ENCODE results near the gene THADA. TPM values are rescaled to one million over a fixed set of nuclear protein-coding genes. Genes with fewer than 3 reads are reported as not detected.

The THADA gene
- polyA plus RNA-seq, 1 experiment: 21.6 TPM

- ChIA-PET POLR2A (no interaction called here), CTCF (interaction anchor here (1.1 kb wide), 1 partner anchor 82 kb away, joined by 3 read pairs; no protein-coding TSS in a partner anchor)
- Histone ChIP-seq H3K36me3 (ENCODE audit: control insufficient read depth, insufficient read depth, low read length) (no peaks in the 10 kb centered on the region), H3K27me3 (ENCODE audit: control insufficient read depth, insufficient read depth, low read length) (no peaks in the 10 kb centered on the region), H3K4me3 (ENCODE audit: low read depth, low read length) (no peak overlapping the region)
- TF ChIP-seq CTCF (IDR thresholded peaks at IDR 0.05; ENCODE audit: insufficient read depth, low read depth, low read length): no peak
- no peak for DNase-seq (ENCODE audit: low read depth)
Measured at GRCh38 chr2:43402452-43402937, 193.3 kb downstream of the THADA start.

DNA sequence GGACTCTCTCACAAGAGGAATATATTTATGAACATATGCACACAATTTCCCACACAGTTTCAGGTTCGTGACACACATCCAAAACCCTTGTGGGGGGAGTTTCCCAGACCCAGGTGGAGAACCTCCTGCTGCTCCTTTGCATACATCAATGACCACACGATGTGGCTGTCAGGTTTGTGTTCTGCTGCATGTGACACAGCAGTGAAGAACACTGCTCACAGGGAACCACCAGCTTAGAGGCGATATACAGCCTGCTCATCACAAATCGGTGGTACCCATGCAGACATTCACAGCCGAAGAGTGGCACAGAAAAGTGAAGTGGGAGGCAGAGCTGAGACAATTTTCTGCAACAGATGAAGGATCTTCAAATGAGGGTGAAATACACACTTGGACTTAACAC, 193.8 kb downstream of the THADA start:
- TF ChIP-seq CTCF (IDR thresholded peaks at IDR 0.05; ENCODE audit: insufficient read depth, low read depth, low read length): no peak
- no peak overlapping the region for H3K4me3 ChIP-seq (ENCODE audit: low read depth, low read length)
- no peaks in the 10 kb centered on the region for H3K27me3 ChIP-seq (ENCODE audit: control insufficient read depth, insufficient read depth, low read length)
- POLR2A ChIA-PET: no interaction called here
- CTCF ChIA-PET: interaction anchor here (1.1 kb wide), 1 partner anchor 83 kb away, joined by 3 read pairs; no protein-coding TSS in a partner anchor
- H3K36me3 ChIP-seq (ENCODE audit: control insufficient read depth, insufficient read depth, low read length): 0 out of 2 replicates have a peak, but pooled peaks cover under 1% of the 10 kb centered on the region
- DNase-seq (ENCODE audit: low read depth): no peak

GRCh38 chr2:43400508-43400907, 195.3 kb downstream of the THADA start:
- no peaks in the 10 kb centered on the region for H3K27me3 ChIP-seq (ENCODE audit: control insufficient read depth, insufficient read depth, low read length)
- CTCF ChIA-PET: no interaction called here
- H3K4me3 ChIP-seq (ENCODE audit: low read depth, low read length): no peak overlapping the region
- no peak for DNase-seq (ENCODE audit: low read depth)
- TF ChIP-seq CTCF (IDR thresholded peaks at IDR 0.05; ENCODE audit: insufficient read depth, low read depth, low read length): no peak
- POLR2A ChIA-PET: no interaction called here
- H3K36me3 ChIP-seq (ENCODE audit: control insufficient read depth, insufficient read depth, low read length): 0 out of 2 replicates have a peak, but pooled peaks cover 1% of the 10 kb centered on the region

DNA sequence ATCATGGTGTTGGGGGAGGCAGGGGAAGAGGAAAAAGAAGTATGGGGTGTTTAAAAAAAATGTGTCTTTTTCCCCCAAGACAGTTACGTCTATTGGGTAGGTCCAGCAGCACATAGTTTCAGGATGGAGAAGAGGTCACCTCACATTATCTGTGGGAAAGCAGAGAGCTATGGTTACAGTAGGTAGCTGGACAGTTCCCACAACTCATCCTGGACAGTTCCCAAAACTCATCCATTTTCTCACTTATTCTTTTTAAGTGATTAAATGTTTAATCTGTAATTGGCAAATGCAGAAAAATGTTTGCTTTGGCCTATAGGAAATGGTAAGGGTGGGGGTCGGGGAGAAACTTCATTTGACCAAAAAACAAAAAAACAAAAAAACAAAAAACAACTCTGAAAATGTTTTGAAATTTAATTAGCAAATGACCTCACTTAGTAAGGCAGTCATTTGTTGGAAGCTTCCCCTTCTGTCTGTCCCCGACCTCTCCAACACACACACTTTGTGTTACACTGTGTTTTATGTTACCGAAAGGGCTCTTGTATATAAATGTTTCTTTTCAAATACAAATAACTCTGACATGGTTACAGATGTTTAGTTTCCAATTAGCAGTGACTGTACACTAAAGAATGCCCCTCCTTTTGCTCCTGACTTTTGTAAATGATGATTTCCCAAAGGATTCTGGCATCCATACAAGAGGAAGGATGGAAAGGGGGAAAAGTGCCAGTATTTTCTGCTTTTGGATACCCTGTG, 196.1 kb downstream of the THADA start:
- H3K36me3 ChIP-seq (ENCODE audit: control insufficient read depth, insufficient read depth, low read length): 0 out of 2 replicates have a peak, but pooled peaks cover 1% of the 10 kb centered on the region
- H3K27me3 ChIP-seq (ENCODE audit: control insufficient read depth, insufficient read depth, low read length): no peaks in the 10 kb centered on the region
- no peak for TF ChIP-seq CTCF (IDR thresholded peaks at IDR 0.05; ENCODE audit: insufficient read depth, low read depth, low read length)
- CTCF ChIA-PET: no interaction called here
- no peak overlapping the region for H3K4me3 ChIP-seq (ENCODE audit: low read depth, low read length)
- DNase-seq (ENCODE audit: low read depth): peak; percentile 72
- POLR2A ChIA-PET: no interaction called here

GRCh38 chr2:43399098-43399497, 196.7 kb downstream of the THADA start:
- POLR2A ChIA-PET: no interaction called here
- no peak for TF ChIP-seq CTCF (IDR thresholded peaks at IDR 0.05; ENCODE audit: insufficient read depth, low read depth, low read length)
- CTCF ChIA-PET: no interaction called here
- Histone ChIP-seq H3K36me3 (ENCODE audit: control insufficient read depth, insufficient read depth, low read length) (0 out of 2 replicates have a peak, but pooled peaks cover 1% of the 10 kb centered on the region), H3K4me3 (ENCODE audit: low read depth, low read length) (no peak overlapping the region), H3K27me3 (ENCODE audit: control insufficient read depth, insufficient read depth, low read length) (no peaks in the 10 kb centered on the region)
- DNase-seq (ENCODE audit: low read depth): no peak

Measured in BJ (cell line).